GM12892 (cell line): ENCODE measurements around the gene TAS1R1.

ENCODE experiments used
- POLR2A ChIP-seq: IDR thresholded peaks from 2 replicates; pipeline ENCODE4 v1.6.1; 2011; ENCODE audit warnings: low read depth, low read length, control low read depth
- POLR2AphosphoS5 ChIP-seq: IDR thresholded peaks from 2 replicates; pipeline ENCODE4 v1.6.1; 2011; ENCODE audit warnings: low read depth, low read length, control low read depth
- TAF1 ChIP-seq: IDR thresholded peaks from 2 replicates; pipeline ENCODE4 v1.6.1; 2011; ENCODE audit warnings: low read depth, mild to moderate bottlenecking, control low read depth, low read length, borderline replicate concordance

- TF ChIP-seq POLR2A: peak; percentile 46; the same call in 1 of the 2 replicates
- TF ChIP-seq POLR2AphosphoS5: peak; percentile 27; the same call in 1 of the 2 replicates
- TF ChIP-seq TAF1: 0 out of 2 replicates have a peak, but pooled peaks have one; percentile 16
Observed at GRCh38 chr1:6613361-6614018, 58.4 kb downstream of the TAS1R1 start, which contains the start of gene PHF13.
